H1 (cell line): ENCODE measurements around the gene SLC45A1. TPM values are rescaled to one million over a fixed set of nuclear protein-coding genes. Genes with fewer than 3 reads are reported as not detected.

Experiments
- JUND ChIP-seq: IDR thresholded peaks from 2 replicates; pipeline ENCODE4 v1.6.1; 2011; ENCODE audit warnings: mild to moderate bottlenecking, improper control_type of control experiment, low read length
- TBP ChIP-seq: IDR thresholded peaks from 2 replicates; pipeline ENCODE4 v1.6.1; 2011; ENCODE audit warnings: low read depth, low read length, improper control_type of control experiment
- polyA plus RNA-seq, 7 experiments: library from polyadenylated mRNA; depleted of rRNA in 3 of 7; stranded (reverse) in 5 of 7; unstranded in 2 of 7; fragments of >200 nt in 5 of 7; fragments of 200-250 nt in 2 of 7; gene quantifications; 1 replicate in 5 of 7; 2 replicates in 1 of 7; 4 replicates in 1 of 7; pipeline versions ENCODE4 v1.2.1 to v1.2.3, GENCODE V29; 2011 to 2013; ENCODE audit warnings: missing spikeins in 2 of 7, mixed read lengths in 2 of 7
- total RNA-seq: library from RNA; stranded (reverse); fragmentation: NEBNext Ultra II Directional; extraction: Animal tissue kit (Norgen Biotek cat#: 25700); gene quantifications from 2 replicates; pipeline ENCODE4 v1.2.1, GENCODE V29; 2021

SLC45A1 gene
- total and polyA plus RNA-seq, 2 of the 8 experiments (the other 6 are each of a cell fraction or from before 2014, with no cell fraction given) = 1.0 to 1.7 TPM

- TF ChIP-seq TBP (no peak), JUND (no peak)
Observed at GRCh38 chr1:8337776-8338525, 20.0 kb downstream of the SLC45A1 start (continued).
